GM18951 (cell line): ENCODE measurements around the gene VIPR1.

Experiments
- POLR2A ChIP-seq: IDR thresholded peaks from 4 replicates; pipeline ENCODE4 v1.6.1; 2011; ENCODE audit warnings: mild to moderate bottlenecking; ENCODE audit not compliant: insufficient read length, insufficient read depth; ENCODE audit errors: extremely low read depth
- in situ Hi-C: fragments of 300-500 bp; cut with MboI; formaldehyde crosslinking; loops from one replicate; pipeline ENCODE4 v1.12.0; 2022; ENCODE audit warnings: low sequenced_read_pairs, mixed read lengths, inconsistent platforms; ENCODE audit not compliant: unreplicated experiment

The VIPR1 gene

GRCh38 chr3:42500909-42501308 is 1.5 kb upstream of the VIPR1 start:
- in situ Hi-C loops, result no loop called here
- TF ChIP-seq POLR2A, result no peak

- in situ Hi-C loops, result no loop called here
- TF ChIP-seq POLR2A, result no peak
These were observed 1.1 kb upstream of the VIPR1 start for GRCh38 chr3:42501321-42501680.

- in situ Hi-C loops, result no loop called here
- TF ChIP-seq POLR2A, result no peak
These were observed 588 bp upstream of the VIPR1 start for GRCh38 chr3:42501681-42502428.

GRCh38 chr3:42503251-42503924 is 945 bp downstream of the VIPR1 start:
- no peak for TF ChIP-seq POLR2A
- in situ Hi-C loops, result no loop called here

GRCh38 chr3:42503957-42504333 is 1.5 kb downstream of the VIPR1 start:
- no peak for TF ChIP-seq POLR2A

GRCh38 chr3:42504334-42505127 is 2.1 kb downstream of the VIPR1 start:
- no peak for TF ChIP-seq POLR2A
- in situ Hi-C loops, result no loop called here

More at GRCh38 chr3:42503957-42504333, 1.5 kb downstream of the VIPR1 start:
- in situ Hi-C loops, result no loop called here

- in situ Hi-C loops, result no loop called here
- TF ChIP-seq POLR2A, result no peak
These were observed 2.8 kb downstream of the VIPR1 start for GRCh38 chr3:42505128-42505848.

- in situ Hi-C loops, result no loop called here
- no peak for TF ChIP-seq POLR2A
These were observed 3.5 kb downstream of the VIPR1 start for GRCh38 chr3:42505849-42506410.

- in situ Hi-C loops, result no loop called here
- TF ChIP-seq POLR2A, result no peak
These were observed 4.8 kb downstream of the VIPR1 start for GRCh38 chr3:42507252-42507651.

GRCh38 chr3:42507761-42508335 is 5.4 kb downstream of the VIPR1 start:
- no peak for TF ChIP-seq POLR2A
- in situ Hi-C loops, result no loop called here

GRCh38 chr3:42508562-42508961 is 6.1 kb downstream of the VIPR1 start:
- TF ChIP-seq POLR2A, result no peak
- in situ Hi-C loops, result no loop called here

GRCh38 chr3:42509111-42509510 is 6.7 kb downstream of the VIPR1 start:
- in situ Hi-C loops, result no loop called here
- no peak for TF ChIP-seq POLR2A

GRCh38 chr3:42510325-42510724 is 7.9 kb downstream of the VIPR1 start:
- in situ Hi-C loops, result no loop called here
- TF ChIP-seq POLR2A, result no peak

- in situ Hi-C loops, result no loop called here
- no peak for TF ChIP-seq POLR2A
These were observed 8.8 kb downstream of the VIPR1 start for GRCh38 chr3:42511201-42511600.
